GM18511 (cell line): ENCODE measurements around the gene HOXA3.

ENCODE experiments used
- ATAC-seq: cut with Tn5 transposase; IDR thresholded peaks from one replicate; pipeline ENCODE4 v1.9.1; 2021; ENCODE audit warnings: mild to moderate bottlenecking, moderate library complexity; ENCODE audit not compliant: unreplicated experiment

HOXA3 gene

DNA sequence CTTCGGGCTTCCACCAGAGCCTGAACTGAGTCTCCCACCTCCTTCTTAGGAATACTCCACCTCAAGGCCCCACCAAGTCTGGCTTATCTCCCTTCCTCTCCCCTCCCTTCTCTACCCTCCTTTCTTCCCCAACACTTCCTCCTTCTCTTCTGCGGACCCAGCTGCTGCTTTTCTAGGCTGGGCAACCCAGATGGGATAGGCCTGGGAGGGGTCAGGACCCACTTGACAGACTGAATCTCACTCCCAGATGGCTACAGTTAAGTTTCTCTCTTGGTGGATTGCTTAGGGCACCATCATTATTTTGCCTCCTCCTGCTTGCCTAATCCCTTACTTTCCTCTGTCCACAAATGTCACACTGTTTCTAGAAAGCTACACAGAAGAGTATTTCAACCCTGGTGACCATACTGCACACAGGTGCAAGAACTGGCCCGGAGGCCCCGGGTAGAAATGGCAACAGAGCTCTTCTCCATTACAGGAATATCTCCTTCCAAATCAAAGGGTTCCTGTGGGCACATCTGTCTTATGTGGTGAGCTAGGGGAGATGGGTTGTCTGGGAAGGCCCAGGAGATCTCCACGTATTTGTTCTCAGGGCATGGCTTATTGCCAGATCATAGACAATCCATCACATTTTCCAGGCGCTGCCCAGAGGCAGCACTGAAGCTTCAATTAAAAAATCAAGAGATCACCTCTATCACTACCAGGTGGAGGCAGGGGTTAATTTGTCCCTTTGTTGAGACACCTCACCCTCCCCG, 37.8 kb upstream of the HOXA3 start:
- ATAC-seq = no peak

GRCh38 chr7:27189295-27189996, 37.1 kb upstream of the HOXA3 start:
- ATAC-seq = no peak

DNA sequence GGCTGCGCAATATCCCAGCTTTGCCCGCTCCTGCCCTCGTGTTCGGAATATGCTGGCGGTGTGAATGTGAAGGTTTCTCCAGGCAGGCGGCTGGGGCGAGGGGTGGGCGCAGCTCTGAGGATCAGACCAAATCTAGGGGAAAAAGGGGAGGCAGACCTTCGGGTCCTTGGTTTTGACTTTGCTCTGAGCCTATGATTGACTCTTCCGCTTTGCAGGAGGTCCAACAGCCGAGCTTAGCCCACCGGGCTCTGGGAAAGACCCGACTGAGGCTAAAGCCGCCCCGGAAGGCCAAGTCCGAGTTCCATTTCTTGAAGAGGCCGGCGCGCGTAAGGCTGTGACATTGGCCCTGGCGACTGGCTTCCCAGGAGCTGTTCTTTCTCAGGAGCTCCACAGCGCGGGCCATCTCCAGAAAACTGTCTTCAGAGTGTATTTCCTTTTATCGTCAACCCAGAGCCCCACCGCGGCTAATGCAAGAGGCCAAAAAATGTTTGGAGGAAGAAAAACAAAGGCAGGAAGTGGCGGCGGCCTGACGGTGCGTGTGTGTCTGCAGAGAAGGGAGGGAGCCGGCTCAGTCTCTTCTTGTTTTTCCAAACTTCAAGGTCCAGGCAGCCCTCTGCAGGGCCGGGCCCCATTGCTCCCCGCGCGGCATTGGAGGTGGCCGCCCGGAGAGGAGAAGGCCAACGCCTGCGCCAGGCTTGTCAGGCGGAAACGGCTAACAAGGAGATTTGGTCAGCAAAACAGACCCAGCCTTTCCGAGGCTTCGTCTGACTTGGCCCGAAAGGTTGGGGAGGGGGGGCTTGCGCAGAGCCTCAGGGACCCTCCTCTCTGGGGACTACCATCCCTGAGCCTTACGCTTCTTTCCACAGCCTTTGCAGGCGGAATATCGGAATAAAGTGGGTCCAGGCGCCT, 36.3 kb upstream of the HOXA3 start:
- no peak for ATAC-seq

DNA sequence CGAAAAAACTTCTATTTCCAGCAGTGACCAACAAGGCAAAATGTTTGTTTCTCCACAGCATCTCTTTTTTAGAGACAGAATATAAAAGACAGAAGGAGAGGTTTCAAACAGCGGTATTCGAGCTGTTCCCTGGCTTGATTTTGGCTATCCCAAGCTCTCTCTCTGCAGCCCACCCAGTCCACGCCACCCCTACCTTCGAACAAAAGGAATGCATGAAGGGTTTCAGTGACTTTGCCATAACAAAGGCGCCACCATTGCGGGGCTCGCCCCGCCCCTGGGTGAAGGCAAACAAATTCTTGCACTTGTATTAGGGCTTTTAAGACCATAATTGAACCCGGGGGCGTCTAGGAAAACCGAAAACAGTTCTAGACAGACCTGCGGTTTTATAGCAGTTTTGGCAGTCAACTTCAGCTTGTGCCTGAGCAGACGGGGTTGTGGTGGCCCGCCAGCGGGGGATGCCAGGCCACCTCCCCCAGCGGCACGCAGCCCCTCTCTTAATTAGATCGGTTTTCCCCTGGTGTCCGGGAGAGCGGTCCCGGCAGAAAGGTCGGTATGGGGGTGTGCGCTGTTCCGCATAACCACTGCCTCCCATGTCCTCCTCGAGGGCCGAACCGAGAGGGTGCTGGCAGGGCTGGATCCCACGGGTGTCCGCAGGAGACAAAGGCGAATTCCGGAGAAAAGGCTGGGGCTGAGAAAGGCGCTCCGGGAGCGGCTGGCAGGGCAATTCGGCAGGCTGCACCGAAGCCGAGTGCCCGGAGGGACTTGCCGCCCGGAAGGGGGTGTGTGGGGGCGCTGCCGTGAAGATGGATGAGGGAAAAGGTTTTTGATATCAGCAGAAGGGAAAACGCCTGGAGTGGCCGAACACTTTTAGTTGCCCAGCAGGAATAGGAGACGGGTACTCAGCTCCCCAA, 35.3 kb upstream of the HOXA3 start:
- ATAC-seq = no peak

DNA sequence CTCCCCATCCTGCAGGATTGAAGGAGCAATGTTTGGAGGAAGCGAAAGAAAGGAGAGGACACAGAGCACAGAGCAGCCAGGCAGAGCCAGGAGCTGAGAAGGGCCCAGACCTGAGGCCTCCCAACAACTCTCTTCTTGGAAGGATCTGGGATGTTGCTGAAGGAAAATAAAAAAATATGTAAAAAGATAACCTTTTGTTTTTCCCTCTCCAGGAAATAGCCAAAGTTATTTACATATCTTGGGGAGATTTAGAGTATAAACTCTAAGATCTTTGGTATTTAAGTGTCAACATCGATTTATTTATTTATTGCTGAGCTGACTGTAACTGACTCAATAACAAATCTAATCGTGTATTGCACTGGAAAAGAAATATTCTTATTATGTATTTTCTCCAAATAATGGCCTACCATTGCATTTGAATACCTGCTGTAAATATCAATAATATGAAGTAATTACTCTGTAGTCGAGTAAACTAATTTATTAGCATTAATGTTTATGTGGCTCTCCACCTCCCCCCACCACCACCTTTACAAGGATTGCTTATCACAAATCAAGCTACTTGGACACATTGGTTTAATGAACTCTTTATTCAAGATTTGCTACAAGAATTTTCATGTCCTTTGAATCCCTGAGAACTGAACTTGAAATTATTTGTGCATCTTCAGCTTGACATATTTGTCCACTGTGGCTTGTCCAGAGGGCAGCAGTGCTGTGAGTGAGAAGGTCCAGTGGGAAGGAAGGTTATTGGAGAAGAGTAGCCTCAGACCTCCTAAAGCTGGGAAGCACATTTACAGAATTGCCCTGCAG, 34.5 kb upstream of the HOXA3 start:
- no peak for ATAC-seq

DNA sequence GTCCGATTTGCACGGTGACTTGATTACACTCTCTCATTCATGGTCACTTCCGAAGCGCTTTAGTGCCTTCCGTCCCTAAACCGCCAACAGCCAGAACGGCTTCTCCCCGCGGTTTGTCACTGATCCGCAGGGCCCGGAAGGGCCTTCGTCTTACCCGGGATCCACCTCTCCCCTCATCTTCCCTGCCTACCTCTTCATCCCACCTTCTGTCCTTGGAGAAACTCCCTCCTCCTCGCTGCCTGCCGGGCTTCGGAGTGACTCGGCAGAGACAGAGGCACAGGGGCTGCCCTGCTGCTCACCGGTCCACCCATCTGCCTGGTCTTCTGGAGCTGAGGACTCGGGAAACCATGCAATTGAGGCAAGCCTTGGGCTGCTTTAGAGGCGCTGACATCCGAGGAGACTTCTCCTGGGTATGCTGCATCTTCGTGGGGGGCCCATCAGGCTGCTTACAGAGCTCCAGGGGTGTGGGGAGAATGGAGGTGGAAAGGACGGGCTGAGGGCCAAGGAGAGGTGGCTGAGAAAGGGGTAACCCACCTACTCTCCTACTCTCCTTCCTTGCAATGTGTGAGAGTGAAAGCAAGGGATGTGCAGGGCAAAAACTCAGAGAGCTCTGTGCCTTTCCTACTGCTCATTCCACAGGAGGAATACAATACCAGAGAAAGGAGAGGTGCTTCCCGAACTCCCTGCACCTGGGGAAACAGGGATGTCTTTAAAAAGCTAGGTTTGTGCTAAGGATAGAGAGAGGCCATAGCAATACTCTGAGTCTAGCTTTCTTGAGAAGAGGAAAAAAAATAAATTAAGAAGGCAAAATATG, 33.7 kb upstream of the HOXA3 start:
- ATAC-seq = no peak

- no peak for ATAC-seq
Measured at GRCh38 chr7:27185013-27185853, 32.9 kb upstream of the HOXA3 start, which contains the start of gene HOXA11. TSS of gene HOXA11 (minus strand) at chr7:27185232. CDS start at chr7:27185144, 88 bp downstream.

GRCh38 chr7:27184337-27185012, 32.1 kb upstream of the HOXA3 start:
- ATAC-seq = no peak

GRCh38 chr7:27183682-27184336, 31.4 kb upstream of the HOXA3 start:
- no peak for ATAC-seq

- no peak for ATAC-seq
Measured at GRCh38 chr7:27182861-27183681, 30.7 kb upstream of the HOXA3 start.

DNA sequence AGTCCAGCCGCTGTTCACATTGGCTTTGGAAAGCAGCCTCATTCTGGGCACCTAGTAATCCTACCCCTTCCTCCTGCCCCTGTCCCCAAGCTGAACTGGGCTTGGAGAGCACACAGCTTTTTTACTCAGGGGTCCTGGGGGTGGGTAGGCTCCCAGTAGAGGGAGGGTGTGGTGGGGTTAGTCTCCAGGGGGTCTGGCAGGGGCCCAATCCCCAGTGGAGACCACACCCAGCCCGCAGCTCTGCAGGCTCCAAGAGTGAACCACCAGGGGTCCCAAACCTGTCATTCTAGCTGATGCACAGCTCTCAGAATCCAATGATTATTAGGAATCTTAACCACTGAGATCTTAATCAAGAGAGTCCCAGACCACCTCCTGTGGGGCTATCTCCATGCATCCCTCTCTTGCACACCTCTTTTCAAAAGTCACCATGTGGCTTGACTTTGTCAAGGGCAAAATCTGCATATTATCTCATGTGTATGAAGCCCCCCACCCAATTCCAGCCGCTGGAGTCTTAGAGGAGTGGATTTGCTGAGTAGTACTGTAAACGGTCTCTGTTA, 30.0 kb upstream of the HOXA3 start:
- no peak for ATAC-seq

DNA sequence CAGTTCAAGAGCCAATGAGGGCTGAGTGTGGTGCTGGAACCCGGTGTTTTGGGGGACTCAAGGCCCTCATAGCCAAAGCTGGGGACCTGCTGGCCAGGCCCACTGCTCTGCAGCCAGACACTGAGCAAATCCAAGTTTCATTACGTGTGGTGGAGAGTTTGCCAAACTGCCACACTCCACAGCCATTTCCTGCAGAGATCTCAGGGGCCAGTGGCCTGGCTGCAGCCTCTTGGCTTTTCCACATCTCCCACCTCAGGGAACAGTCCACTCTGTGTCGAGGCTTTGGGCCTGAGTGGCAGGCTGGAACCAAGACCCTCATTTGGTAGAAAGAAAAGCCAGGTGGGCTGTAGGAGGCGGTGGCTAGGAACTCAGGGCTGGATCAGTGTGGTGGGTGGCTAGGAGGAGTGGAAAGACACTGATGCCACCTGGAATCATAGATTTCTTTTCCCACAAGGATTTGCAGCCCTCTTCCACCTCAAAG, 29.5 kb upstream of the HOXA3 start:
- ATAC-seq = no peak

DNA sequence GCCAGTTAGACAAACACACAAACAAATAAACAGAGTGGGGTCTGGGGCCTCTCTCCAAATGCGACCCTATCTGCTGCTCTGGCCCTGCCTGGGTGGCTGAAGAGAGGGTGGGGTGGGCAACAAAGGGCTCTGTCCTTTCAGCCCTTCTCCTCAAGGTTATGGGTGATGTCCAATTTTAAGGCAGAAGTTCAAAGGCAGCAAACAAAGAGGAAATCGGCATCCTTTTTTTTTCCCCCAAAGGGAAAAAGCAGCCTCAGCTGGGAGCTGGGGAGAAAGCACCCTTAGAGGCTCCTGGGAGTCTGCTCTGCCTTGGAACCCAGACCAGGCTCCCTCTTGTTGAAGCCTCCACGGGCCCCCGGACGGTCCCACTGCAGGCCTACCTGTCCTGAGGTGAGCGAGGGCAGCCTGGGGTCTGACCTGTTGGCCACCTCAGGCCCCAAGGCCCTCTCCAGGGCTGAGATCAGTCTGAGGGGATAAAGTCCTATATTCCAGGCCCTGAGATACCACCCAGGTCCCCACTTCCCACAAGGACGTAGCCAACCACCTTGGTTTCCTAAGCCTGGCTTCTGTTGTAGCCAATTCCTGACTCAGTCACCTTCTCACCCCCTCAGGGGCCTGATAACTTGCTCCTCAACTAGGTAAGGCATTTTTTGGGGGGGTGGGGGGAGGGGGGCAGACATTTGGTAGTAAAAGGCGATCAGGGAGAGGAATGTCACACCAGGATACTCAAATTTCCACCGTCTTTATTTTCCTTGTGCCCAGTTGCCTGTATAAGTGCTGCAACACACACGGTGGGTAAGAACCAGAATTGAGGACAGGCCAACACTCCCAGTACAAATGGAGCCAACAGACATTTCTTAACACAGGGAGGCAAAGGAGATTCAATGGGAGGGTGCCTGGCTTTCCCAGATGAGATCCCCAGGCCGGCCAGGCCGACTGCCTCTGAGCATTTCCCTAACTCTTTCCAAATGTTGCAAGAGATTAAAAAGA, 28.3 kb upstream of the HOXA3 start:
- ATAC-seq = no peak
